HG02642 (cell line): ENCODE results near the gene TPRN.

ENCODE experiments used
- ATAC-seq: cut with Tn5 transposase; IDR thresholded peaks from one replicate; pipeline ENCODE4 v1.9.1; 2021; ENCODE audit warnings: mild to moderate bottlenecking; ENCODE audit not compliant: unreplicated experiment, poor library complexity

The TPRN gene

DNA sequence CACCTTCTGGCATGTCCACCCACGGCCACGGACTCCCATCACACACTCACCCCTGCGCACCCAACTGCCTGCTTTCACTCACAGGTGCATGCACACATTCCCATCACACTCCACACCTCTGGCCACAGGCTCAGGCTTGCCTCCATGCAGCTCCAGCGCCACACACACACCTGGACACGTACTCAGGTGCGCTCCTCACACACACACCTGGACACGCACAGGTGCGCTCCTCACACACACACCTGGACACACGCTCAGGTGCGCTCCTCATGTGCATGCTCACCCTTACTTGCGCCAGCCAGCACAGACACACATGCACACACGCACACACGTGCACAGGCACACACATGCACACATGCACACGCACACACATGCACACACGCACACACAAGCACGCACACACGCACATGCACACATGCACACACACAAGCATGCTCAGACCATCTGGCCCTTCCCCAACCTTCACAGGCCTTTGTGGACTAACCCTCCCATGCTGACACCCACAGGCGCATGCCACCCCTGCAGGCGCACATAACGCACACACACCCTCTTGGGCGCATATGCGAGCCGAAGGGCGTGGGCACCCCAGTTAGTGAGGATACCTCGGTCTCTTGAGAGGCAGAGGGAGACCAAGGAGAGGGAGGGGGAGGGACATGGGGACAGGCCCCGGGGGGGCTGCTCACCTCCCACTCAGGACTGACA lies 53.3 kb downstream of the TPRN start:
- no peak for ATAC-seq

DNA sequence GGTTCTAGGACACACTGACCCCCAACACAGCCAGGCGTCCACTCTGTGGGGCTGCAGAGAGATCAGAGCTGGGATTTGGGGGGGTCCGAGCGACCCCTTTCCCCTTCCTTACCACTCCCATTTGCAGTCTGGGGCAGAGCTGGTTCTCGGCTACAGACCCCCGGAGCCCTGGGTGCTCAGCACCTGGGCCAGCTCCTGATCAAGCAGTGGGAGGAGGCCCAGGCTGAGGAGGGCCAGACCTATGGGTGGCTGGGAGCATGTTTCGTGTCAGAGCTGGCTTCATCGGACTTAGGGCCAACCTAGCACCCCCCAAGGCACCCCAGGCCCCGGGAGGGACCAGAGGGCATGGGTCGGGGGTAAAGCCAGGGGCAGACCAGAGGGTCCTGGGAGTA lies 54.0 kb downstream of the TPRN start:
- no peak for ATAC-seq

DNA sequence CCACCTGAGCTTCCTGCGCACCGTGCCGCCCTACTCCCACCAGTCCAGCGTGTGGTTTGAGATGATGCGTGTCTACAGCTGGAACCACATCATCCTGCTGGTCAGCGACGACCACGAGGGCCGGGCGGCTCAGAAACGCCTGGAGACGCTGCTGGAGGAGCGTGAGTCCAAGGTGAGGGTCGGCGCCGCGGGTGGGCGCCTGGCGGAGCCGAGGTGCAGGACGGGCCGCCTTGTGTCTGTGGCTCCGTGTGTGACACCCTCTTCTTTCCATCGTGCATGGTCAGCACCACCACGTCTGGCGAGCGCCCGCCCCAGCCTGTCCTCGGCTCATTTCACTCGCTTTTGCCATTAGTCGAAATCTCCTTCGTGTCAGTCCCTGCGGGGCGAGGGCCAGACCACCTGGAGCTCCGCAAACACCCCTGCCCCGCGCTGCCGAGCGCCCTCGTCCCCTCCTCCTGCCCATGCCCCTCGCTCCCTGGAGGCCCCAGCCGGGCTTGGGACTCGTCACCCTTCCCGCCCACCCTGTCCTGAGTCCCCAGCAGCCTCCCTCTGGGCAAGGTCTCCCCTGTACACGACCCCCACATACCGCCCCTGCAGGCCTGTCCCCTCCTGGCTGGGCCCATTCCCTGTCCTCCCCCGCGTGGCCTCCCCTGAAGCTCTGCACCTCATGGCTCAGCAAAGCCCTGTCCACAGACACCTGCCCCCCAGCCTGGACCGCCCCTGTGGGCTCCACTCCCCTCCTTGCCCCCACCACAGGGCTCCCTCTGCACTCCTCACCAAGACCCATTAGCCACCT lies 54.6 kb downstream of the TPRN start:
- ATAC-seq = no peak

DNA sequence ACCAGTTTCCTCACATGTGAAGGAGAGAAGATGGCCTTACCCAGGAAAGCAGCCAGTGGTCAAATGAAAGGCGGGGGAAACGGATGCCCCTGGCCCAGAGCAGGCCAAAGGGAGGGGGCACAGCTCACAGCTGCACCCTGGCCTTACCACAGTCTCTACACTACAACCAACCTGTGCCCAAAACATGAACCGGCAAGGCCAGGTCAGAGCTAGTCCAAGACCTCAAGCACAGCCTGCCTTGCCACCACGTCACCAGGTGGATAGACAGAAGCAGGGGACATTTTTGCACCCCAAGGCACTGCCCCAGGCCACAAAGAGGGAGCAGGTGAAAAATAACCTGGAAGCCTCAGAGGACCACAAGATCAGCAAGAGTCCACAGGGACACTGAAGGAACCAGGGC lies 57.1 kb downstream of the TPRN start:
- no peak for ATAC-seq

DNA sequence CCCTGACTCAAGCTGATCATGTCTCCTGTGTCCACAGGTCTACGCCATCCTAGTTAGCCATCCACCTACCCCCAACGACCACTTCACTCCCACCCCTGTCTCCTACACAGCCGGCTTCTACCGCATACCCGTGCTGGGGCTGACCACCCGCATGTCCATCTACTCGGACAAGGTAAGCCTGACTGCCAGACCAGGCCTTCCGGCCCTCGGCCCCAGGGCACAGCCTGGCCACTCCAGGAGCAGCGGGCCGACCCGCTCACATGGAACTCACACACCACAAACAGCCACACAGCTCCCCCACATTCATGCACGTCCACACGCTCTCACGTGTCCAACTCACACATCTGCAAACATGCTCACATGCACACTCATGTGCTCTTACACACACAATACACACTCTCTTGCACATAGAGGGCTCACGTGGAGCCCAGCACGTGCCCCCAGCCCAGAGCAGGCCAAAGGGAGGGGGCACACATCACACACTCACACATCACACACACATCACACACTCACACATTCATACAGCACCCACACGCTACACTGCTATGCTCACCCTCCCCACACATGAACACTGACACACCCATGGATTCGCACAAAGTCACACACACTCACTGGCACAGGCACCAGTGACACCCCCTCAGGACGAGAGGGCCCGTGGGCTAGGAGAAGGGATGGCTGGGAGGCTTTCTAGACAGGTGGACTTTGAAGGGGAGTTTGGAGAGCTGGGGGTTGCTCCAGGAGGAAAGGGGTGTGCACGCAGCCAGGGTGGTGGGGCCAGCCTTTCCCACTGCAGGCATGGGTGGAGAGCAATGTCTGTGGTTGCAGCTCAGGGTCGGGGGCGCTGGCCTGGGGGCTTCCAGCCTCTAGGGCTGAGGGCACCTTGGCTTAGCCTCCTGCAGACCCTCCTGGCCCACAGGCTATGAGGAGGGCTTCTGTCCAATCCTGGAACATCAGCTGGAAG lies 58.3 kb downstream of the TPRN start:
- no peak for ATAC-seq
